Epithelial cell of proximal tubule (primary cell): ENCODE results near the gene CD300LF. TPM values are rescaled to one million over a fixed set of nuclear protein-coding genes. Genes with fewer than 3 reads are reported as not detected.

Source experiments
- DNase-seq: peaks from one replicate; pipeline ENCODE4 v3.0.0-alpha.2; 2011; ENCODE audit warnings: low read depth
- H3K4me3 ChIP-seq: 2 replicates; pipeline ENCODE4 v1.5.1; 2011; ENCODE audit warnings: low read depth, mild to moderate bottlenecking, low read length
- CTCF ChIP-seq: conservative IDR thresholded peaks from 2 replicates; pipeline ENCODE4 v1.5.1; 2012; ENCODE audit warnings: low read depth, mild to moderate bottlenecking, low read length
- total RNA-seq: library from RNA; depleted of rRNA; stranded (reverse); fragments of >200 nt; gene quantifications from 2 replicates; pipeline ENCODE4 v1.2.3, GENCODE V29; 2015

Gene CD300LF
- total RNA-seq, 1 donor from 2014 or later, result not detected

- no peak for TF ChIP-seq CTCF
- DNase-seq, result no peak
- no peak overlapping the region for H3K4me3 ChIP-seq
Measured at GRCh38 chr17:74730491-74731346, 18.0 kb upstream of the CD300LF start.

- TF ChIP-seq CTCF, result no peak
- DNase-seq, result no peak
- no peak overlapping the region for H3K4me3 ChIP-seq
Measured at GRCh38 chr17:74729866-74730265, 17.1 kb upstream of the CD300LF start.

- DNase-seq, result no peak
- H3K4me3 ChIP-seq, result no peak overlapping the region
- TF ChIP-seq CTCF, result no peak
Measured at GRCh38 chr17:74729368-74729767, 16.6 kb upstream of the CD300LF start.

- no peak for TF ChIP-seq CTCF
- H3K4me3 ChIP-seq, result no peak overlapping the region
Measured at GRCh38 chr17:74728702-74729075, 16.0 kb upstream of the CD300LF start.

GRCh38 chr17:74728033-74728701 is 15.4 kb upstream of the CD300LF start:
- DNase-seq, result no peak
- no peak for TF ChIP-seq CTCF
- no peak overlapping the region for H3K4me3 ChIP-seq

More at GRCh38 chr17:74728702-74729075, 16.0 kb upstream of the CD300LF start:
- no peak for DNase-seq

- no peak for DNase-seq
- TF ChIP-seq CTCF, result no peak
- H3K4me3 ChIP-seq, result no peak overlapping the region
Measured at GRCh38 chr17:74725111-74725510, 12.4 kb upstream of the CD300LF start.
